Activated T-helper 1 cell treated with Interleukin-2 at 50 U/mL for 16 hours (primary cell): ENCODE data around the gene KRTAP5-5.
"Not testable (repeated sequence)": the region's sequence is repeated elsewhere in the genome, so short reads cannot be mapped to it uniquely, and the experiment has no call there.

ENCODE experiments used
- DNase-seq: peaks from one replicate; pipeline ENCODE4 v3.0.0-alpha.2; 2020; ENCODE audit warnings: low read depth

The KRTAP5-5 gene

GRCh38 chr11:1629326-1630185 is at the start of gene KRTAP5-5:
Gene KRTAP5-5, plus strand, starts transcription at chr11:1629775. Its CDS starts 66 bp downstream, at chr11:1629841.
- no peak for DNase-seq

- DNase-seq = no peak
Observed at GRCh38 chr11:1581976-1582375, 47.6 kb upstream of the KRTAP5-5 start.

- not testable (repeated sequence) for DNase-seq
Observed at GRCh38 chr11:1582909-1583308, 46.7 kb upstream of the KRTAP5-5 start.

GRCh38 chr11:1584661-1585370 is 44.8 kb upstream of the KRTAP5-5 start, which contains the start of gene KRTAP5-1:
Gene KRTAP5-1, minus strand, starts transcription at chr11:1585283. Its CDS starts 34 bp downstream, at chr11:1585249.
- not testable (repeated sequence) for DNase-seq

- no peak for DNase-seq
Observed at GRCh38 chr11:1586699-1587098, 42.9 kb upstream of the KRTAP5-5 start.

GRCh38 chr11:1589191-1589963 is 40.2 kb upstream of the KRTAP5-5 start:
- DNase-seq = not testable (repeated sequence)

GRCh38 chr11:1589996-1590395 is 39.6 kb upstream of the KRTAP5-5 start:
- no peak for DNase-seq

GRCh38 chr11:1592628-1593027 is 36.9 kb upstream of the KRTAP5-5 start:
- DNase-seq = no peak

- not testable (repeated sequence) for DNase-seq
Observed at GRCh38 chr11:1595994-1596575, 33.5 kb upstream of the KRTAP5-5 start.

- DNase-seq = not testable (repeated sequence)
Observed at GRCh38 chr11:1596576-1597121, 32.9 kb upstream of the KRTAP5-5 start.

- DNase-seq = no peak
Observed at GRCh38 chr11:1597331-1597993, 32.1 kb upstream of the KRTAP5-5 start.

GRCh38 chr11:1597994-1598380 is 31.6 kb upstream of the KRTAP5-5 start, which contains the start of gene KRTAP5-2:
Gene KRTAP5-2, minus strand, starts transcription at chr11:1598294. Its CDS starts 44 bp downstream, at chr11:1598250.
- no peak for DNase-seq

- DNase-seq = not testable (repeated sequence)
Observed at GRCh38 chr11:1598406-1598805, 31.2 kb upstream of the KRTAP5-5 start.

GRCh38 chr11:1598816-1599215 is 30.8 kb upstream of the KRTAP5-5 start:
- no peak for DNase-seq

GRCh38 chr11:1600626-1601025 is 28.9 kb upstream of the KRTAP5-5 start:
- DNase-seq = no peak

GRCh38 chr11:1601663-1602062 is 27.9 kb upstream of the KRTAP5-5 start:
- DNase-seq = not testable (repeated sequence)

GRCh38 chr11:1603629-1604028 is 25.9 kb upstream of the KRTAP5-5 start:
- no peak for DNase-seq

- no peak for DNase-seq
Observed at GRCh38 chr11:1604181-1604580, 25.4 kb upstream of the KRTAP5-5 start.

- no peak for DNase-seq
Observed at GRCh38 chr11:1604711-1605110, 24.9 kb upstream of the KRTAP5-5 start.

- DNase-seq = not testable (repeated sequence)
Observed at GRCh38 chr11:1605923-1606322, 23.7 kb upstream of the KRTAP5-5 start.
